Loucy (cell line): ENCODE measurements around the gene USB1.

ENCODE experiments used
- EZH2phosphoT487 ChIP-seq: fragments of 200-600 bp; IDR thresholded peaks from 2 replicates; pipeline ENCODE4 v1.6.1; 2018; ENCODE audit warnings: antibody characterized with exemption, mild to moderate bottlenecking, moderate library complexity, borderline replicate concordance
- TF ChIP-seq, protein P1 (sequence below): fragments of 200-600 bp; sonication (generic); conservative IDR thresholded peaks from 2 replicates; pipeline ENCODE4 v1.5.1; 2014; ENCODE audit warnings: mild to moderate bottlenecking, antibody characterized with exemption, low read length

DNA sequence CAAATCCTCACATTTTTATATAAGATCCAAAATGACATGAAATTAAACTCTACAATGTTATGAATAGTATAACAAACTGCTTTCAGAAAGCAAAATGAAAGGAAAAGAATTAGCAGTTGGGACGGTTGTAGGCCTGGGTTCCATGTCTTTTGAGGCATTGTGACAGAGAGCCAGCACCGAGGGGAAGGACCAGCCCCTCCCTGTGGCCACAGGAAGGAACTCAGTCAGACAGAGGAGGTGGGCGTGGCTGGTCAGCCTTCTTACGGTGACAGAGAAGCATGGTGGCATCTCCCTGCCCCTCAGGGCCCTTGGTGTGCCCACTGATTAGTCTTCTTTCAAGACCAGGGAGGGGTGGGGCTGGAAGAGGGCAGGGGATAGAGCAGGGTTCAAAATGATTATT lies 6.4 kb upstream of the USB1 start:
- TF ChIP-seq, protein P1, sequence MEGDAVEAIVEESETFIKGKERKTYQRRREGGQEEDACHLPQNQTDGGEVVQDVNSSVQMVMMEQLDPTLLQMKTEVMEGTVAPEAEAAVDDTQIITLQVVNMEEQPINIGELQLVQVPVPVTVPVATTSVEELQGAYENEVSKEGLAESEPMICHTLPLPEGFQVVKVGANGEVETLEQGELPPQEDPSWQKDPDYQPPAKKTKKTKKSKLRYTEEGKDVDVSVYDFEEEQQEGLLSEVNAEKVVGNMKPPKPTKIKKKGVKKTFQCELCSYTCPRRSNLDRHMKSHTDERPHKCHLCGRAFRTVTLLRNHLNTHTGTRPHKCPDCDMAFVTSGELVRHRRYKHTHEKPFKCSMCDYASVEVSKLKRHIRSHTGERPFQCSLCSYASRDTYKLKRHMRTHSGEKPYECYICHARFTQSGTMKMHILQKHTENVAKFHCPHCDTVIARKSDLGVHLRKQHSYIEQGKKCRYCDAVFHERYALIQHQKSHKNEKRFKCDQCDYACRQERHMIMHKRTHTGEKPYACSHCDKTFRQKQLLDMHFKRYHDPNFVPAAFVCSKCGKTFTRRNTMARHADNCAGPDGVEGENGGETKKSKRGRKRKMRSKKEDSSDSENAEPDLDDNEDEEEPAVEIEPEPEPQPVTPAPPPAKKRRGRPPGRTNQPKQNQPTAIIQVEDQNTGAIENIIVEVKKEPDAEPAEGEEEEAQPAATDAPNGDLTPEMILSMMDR, result peak; percentile 61
- no peak for TF ChIP-seq EZH2phosphoT487
